ENCODE results near the gene FOXE1. TPM values are rescaled to one million over a fixed set of nuclear protein-coding genes. Genes with fewer than 3 reads are reported as not detected.

The FOXE1 gene
- total RNA-seq: not detected in 2 replicates

DNA sequence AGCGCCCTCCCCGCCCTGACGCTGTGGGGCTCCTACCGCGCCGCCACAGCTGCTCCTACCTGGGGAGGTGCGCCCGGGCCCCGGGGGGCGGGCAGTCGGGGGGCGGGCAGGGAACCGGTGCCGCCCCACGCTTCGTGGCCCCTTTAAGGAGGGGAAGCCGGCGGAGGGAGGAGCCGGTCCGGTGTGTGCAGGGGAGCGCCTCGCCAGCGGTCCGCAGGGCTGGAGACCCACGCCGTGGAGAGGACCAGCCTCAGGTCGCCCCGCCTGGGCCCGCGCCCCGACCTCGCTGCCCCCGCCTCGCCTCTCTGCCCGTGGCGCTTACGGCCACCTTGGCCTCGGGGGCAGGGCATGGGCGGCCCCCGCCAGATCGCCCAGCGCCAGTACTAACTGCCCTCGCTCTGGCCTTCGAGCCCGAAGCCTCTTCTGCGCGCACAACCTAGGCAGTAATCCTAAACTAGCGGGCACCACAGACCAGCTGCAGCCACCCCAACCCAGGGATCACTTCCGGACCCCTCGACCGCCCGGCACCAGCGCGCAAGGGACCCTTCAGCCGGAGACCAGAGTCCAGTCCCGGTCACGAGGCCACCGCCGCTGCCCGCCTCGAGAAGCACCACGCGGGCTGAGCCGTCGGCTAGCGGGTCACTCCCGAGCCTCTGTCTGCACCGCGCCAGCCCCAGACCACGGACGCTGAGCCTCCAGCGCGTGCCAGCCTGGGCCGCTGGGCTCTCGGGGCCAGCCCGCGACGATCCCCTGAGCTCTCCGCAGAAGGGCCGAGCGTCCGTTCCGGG, at the start of gene FOXE1:
Gene FOXE1 (plus strand): TSS at position 171 of the 788 bp plus-strand sequence. CDS start 689 bp downstream, outside the sequence.

Other genes with a start within 250 kb of the FOXE1 start
- gene TSTD2, start 219.9 kb upstream of the FOXE1 start, total RNA-seq: 14.2 and 17.6 TPM in 2 replicates
- gene NCBP1, start 219.4 kb upstream of the FOXE1 start, total RNA-seq: 28.9 and 30.3 TPM in 2 replicates
- gene XPA, start 155.9 kb upstream of the FOXE1 start, total RNA-seq: 10.3 and 10.9 TPM in 2 replicates
- gene TRMO, start 69.3 kb downstream of the FOXE1 start, total RNA-seq: 11.7 and 17.9 TPM in 2 replicates
- not detected in 2 replicates for gene HEMGN, start 84.9 kb downstream of the FOXE1 start, total RNA-seq
- gene ANP32B, start 130.1 kb downstream of the FOXE1 start, total RNA-seq: 10.2 and 11.4 TPM in 2 replicates
- 62.1 and 81.3 TPM in 2 replicates for gene NANS, start 203.5 kb downstream of the FOXE1 start, total RNA-seq

Data from bronchial smooth muscle cell (primary cell).